HG02642 (cell line): ENCODE results near the gene ASAH2B.

ENCODE experiments used
- ATAC-seq: cut with Tn5 transposase; IDR thresholded peaks from one replicate; pipeline ENCODE4 v1.9.1; 2021; ENCODE audit warnings: mild to moderate bottlenecking; ENCODE audit not compliant: unreplicated experiment, poor library complexity

The ASAH2B gene

DNA sequence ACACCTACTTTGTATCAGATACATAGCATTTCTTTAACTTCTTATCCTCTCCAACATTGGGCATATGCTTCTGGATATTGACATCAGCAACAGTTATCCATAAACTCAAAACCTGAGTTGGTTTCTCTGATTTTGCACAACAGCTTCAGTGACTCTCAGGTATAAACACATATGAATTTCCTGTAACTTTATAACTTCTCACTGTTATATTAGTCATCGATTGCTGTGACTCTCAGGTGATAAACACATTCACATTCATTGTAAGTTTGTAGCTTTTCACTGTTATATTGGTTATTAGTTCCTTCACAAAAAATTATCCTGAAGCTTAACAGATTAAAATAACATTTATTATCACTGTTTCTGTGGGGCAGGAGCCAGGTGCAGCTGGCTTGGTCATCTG is 57.0 kb downstream of the ASAH2B start:
- ATAC-seq: no peak

- ATAC-seq: no peak
These were observed 58.6 kb downstream of the ASAH2B start for GRCh38 chr10:50798297-50798696.

- ATAC-seq: no peak
These were observed 59.9 kb downstream of the ASAH2B start for GRCh38 chr10:50799595-50799994.

DNA sequence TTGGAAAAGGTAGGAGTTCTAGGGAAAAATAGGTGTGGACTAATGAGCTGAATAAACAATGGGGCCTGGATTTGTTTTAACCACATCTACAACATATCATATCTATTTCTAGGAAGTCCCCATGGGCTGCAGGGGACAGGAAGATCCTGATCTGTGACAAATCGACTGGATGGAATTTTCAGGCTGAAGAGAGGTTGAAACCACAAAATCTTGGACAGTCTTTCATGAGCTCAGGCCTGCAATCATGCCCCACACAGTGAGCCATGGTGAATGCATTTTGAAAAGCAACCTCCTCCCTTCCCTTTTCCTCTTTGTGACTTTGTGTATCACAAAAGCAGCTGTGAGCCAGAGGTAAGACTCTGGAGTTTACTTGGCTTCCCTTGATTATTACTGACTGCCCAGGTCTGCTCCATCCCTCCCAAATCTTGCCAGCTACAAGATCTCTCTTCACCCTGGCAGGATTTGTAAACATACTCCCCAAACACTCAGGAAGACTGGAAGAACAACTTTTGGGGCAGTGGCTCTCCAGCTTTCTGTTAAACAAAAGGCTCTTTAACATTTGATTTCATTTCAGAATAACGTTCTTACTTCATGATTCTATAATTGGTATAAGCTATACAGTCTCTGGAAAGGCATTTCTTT is 66.4 kb downstream of the ASAH2B start:
- ATAC-seq: no peak

DNA sequence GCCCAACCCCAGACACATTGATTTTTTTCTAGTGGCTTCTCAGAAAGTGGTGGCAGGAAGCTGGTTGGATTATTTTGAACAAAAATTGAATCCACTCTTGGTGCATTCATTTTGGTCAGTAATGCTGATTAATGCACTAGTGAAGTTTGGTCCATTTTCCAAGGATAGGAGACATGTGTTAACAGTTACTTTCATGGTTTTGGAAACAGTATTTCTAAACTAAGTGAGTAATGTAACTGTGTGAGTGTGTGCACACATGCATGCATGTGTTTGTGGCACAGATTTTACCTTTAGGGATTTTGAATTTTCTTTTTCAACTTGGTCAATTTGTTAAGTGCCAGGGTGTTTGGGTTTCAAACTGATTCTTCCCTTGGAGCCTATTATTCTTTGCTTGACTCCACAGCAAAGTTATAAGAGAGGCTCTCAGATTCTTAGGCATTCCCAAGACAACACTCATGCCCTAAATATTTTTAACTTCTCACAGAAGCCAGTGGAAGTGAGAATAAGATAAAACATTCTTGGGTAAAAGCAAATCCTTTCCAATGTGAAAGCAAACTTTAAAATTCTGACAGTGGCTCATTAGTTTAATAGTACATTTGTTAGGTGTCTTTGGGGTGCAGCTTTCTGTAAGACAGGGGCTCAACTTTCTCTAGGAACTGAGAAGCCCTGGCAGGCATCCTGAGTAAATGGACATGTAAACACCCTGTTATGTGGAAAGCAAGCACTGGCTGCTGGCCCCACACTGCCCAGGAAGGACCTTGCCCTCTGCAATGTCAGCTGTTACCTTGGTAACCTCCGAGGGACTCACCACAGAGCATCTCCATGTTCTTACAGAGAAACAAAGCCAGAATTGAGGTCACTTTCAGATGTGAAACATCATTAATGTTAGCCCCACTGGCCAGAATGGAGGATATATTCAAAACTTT is 68.4 kb downstream of the ASAH2B start:
- no peak for ATAC-seq
